ENCODE data around the gene WNT11. TPM values are rescaled to one million over a fixed set of nuclear protein-coding genes. Genes with fewer than 3 reads are reported as not detected.

The WNT11 gene
- total RNA-seq, 1 donor from 2014 or later: not detected

DNA sequence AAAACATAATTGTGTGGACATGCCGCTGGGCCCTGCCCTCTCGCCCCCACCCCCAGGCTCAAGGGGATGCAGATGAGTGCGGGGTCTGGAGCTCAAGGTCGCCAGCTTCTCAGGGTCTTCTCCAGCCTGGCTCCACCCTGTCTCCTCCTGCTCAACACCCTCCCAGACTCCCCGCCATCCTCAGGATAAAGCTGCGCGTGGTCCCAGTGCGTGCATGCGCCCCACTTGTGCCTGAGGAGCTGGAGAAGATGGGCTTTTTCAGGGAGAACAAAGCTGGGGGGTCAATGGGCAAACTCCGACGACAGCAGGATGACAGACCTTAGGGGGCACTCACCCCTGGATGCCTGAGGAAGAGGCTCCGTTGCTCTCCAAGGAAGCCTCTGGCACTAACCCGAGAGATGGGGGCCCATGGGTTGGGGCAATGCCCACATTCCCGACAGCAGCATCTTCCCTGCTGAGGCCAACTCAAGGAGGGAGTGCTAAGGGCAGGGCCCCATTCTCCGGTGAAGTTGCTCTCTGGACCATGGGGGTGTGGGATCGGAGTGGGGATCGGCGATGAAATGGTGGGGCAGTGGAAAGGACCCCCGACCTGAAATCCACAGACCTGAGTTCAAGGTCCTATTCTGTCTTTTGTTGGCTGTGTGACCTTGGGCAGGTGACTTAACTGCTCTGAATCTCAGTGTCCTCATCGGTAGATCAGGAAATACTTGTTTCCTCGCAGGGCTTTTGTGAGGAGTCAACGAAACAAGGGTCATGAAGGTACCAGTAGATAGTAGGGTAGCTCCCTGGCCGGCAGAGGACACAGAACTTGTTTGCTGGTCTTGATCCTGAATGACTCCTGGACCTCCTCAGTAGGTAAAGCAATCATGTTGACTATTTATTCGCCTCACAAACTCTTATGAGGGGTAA, 47.7 kb downstream of the WNT11 start:
- DNase-seq (ENCODE audit: extremely low read depth, low read depth, low spot score): no peak

DNA sequence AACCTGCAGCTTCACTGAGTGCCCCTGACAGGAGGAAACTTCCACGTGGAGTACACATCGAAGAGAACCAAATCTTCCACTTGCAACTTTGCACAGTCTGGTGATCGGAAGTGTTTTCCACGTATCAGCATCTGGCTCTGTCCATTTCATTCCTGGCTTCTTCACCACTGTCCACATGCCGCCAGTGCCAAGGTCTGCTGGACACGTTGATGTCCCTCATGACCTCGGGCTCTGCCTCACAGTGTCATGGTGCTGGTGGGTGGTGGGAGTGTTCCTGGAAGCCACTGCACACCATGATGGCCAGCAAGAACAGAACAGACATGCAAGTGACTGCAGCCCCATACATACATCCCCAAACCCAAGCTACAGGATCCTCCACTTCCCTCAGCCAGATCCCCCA, 48.4 kb downstream of the WNT11 start:
- DNase-seq (ENCODE audit: extremely low read depth, low read depth, low spot score): no peak

DNA sequence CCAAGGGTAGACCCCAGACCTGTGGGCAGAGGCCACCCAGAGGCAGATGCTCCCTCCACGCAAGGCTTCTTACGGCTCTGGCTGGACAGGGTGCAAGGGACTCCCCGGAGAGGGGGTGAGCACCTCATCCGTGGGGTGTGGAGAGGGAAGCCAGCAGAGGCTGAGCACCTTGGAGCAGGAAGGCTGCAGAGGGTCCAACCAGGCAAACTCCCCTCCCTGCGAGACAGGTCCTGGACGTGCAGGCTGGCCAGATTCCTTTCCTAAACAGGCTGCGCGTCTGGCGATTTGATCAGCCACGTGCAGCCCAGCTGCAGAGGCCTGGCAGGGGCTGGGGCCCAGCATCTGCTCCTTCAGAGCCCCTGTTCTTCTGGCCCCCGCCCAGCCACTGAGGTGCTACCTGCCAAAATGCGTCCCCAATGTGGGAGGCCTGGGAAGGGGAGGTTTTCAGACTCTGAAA, 49.3 kb downstream of the WNT11 start:
- DNase-seq (ENCODE audit: extremely low read depth, low read depth, low spot score): no peak

DNA sequence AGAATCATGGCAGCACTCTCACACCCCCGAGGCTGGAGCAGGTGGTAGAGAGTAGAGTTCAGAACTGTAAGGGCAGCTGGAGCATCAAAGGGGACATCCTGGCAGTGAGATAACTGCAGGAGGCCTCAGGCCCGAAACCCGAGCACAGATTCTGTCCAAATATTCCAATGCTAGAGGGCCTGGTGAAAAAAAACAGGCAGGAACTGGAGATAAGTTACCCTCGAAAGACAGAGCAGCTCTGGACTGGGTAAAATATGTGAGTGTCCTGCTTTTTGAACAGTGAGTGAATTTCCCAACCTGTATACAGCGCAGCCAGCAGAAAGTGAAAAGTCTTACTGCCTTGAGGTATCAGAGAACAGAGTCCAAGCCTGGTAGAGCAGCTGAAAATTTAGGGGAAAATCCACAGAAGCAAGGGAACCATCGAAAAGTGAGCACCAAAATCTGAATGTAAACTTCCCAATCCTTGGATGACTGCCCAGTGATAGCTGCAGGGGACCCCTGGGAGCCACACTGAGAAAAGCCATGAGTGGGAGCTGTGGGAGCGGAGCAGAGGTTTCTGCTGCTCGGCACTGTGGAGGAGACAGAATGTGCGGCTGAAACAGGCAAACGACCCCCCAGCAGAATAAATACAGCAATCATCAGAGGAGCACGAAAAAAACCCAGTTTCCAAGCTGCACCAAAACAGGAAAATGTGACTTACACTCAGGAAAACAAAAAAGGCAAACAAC, 50.6 kb downstream of the WNT11 start:
- no peak for DNase-seq (ENCODE audit: extremely low read depth, low read depth, low spot score)

DNA sequence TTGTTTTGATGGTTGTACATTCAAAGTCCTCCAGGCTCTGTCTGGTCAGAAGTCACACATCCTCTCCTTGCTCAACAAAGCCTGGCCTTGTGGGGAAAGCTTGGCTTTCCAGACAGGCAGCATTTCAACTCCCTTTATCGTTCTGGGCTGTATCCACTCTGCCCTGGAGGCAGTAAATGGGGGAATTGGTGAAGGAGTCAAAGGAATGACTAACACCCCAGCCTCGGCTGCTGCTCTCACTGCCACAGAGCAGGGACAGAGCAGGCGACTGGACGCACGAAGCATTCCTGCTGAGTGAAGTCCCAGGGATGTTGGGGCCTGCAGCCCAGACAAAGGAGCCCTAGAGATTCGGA, 52.8 kb downstream of the WNT11 start:
- DNase-seq (ENCODE audit: extremely low read depth, low read depth, low spot score): no peak

DNA sequence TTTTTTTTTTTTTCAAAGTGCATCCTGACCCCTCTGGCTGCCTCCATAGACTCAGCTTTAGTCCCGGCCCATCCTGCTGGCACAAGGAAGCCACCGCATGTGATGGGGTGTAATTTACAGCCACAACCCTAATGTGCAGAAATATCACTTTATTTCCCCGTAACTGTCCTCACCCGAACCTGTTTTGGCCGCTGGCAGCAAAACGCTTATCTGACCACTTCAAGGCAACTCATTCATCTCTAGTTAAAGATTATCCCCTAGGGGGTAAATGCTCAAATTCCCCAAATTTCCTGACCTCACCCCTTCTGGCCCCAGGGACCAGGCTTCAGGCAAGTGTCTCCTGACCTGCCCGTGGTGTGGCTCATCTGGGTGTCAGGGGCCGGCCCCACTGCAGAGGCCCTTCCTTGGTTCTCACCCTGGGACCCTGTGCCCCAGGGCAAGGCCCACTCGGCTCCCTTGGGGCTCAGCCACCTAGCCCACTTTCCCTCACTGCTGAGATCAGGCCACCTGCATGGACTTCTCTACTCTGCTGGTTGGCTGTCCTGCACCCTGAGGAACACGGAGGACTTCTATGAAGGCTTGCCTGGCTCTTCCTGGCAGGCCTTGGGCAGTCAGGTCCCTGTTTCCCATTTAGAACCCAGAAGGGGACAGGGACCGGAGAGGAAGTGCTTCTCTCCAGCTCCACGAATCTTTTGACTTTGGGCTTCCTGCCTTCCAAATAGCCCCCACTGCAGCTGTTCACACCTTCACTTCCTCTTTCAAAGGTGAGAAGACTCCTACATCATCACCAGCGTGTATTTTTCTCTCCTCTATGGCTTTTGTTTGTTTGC, 53.3 kb downstream of the WNT11 start:
- no peak for DNase-seq (ENCODE audit: extremely low read depth, low read depth, low spot score)

DNA sequence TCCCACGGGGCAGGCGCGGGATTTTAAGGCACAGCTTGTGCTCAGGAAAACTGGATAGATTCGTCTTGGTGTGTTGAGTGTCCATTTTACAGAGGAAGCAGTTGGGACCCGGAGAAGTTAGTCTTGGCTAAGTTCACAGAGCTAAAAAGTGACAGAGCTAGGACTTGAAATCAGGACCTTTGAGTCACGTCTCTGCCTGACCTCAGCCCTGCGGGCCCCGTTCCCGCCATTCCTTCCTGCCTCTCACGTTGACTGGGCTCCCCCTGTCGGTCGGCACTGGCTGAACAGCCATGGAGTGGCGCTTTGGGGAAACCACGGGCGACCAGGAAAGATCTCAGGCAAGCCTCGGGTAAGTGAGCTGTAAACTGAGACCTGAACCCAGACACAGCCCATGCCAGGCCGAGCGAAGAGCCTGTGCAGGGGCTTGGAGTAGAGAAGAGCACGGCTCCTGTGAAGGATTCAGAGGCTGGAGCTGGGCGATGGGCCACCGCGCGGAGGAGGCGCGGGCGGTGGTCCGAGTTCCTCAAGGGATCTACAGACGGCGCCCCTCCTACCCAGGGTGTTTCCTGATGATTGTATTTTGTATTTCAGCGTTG, 54.1 kb downstream of the WNT11 start:
- DNase-seq (ENCODE audit: extremely low read depth, low read depth, low spot score): peak; percentile 36

DNA sequence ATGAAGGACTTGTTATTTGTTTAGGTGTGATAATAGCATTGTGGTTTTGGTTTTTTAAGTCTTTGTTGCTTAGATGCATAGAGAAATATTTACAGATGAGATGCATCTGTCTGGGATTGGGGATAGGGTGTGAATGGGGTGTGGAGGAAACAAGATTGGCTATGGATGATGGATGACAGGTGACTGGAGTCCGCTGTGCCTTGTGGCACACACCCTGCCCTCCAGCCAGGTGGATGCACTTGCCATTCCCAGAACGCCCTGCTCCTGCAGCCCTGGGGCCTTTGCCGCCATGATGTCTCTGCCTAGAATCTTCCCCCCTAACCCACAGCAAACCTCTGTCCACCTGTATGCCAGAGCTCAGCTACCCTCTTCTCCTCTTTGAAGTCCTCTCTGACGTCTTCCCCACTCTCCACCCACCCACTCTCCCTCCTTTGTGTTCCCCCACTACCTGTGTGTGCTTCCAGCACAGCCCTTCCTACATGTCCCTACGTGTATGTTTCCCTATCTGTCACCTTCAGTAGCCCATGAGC, 54.7 kb downstream of the WNT11 start:
- DNase-seq (ENCODE audit: extremely low read depth, low read depth, low spot score): no peak

DNA sequence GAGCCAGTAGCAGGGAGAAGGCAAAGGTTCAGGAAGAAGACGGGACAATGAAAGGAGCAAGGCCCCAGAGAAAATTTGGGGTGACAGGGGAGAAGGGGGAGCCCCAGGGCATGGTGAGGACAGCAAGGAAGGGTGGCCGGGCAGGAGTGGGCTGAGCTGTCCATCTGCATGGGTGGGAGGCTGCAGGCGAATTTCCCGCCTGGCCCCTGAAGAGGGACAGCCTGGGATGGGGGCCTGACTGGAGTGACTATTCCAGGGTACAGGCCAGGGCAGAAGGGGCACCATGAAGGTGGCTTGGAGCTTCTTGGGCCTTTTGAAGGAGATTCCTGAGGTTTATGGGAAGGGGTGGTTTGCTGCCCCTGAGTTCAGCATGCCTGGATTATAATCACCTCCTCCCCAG, 56.2 kb downstream of the WNT11 start:
- no peak for DNase-seq (ENCODE audit: extremely low read depth, low read depth, low spot score)

DNA sequence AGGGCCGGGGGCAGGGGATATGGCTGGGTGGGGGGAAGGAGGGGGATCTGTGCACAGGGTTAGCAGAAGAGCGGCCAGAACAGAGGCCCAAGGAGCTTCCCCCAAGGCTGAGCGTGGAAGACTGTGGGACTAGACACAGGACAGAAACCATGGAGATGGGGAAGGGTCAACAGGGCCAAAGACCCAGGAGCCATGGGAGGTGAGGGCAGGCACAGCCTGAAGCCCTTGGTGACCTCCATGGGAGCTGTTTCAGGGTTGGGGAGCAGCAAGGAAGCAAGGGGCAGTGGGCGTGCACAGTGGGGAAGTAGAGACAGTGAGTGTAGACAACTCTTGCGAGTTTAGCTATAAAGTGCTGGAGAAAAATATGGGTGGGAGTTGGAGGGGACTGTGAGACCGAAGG, 56.6 kb downstream of the WNT11 start:
- no peak for DNase-seq (ENCODE audit: extremely low read depth, low read depth, low spot score)

DNA sequence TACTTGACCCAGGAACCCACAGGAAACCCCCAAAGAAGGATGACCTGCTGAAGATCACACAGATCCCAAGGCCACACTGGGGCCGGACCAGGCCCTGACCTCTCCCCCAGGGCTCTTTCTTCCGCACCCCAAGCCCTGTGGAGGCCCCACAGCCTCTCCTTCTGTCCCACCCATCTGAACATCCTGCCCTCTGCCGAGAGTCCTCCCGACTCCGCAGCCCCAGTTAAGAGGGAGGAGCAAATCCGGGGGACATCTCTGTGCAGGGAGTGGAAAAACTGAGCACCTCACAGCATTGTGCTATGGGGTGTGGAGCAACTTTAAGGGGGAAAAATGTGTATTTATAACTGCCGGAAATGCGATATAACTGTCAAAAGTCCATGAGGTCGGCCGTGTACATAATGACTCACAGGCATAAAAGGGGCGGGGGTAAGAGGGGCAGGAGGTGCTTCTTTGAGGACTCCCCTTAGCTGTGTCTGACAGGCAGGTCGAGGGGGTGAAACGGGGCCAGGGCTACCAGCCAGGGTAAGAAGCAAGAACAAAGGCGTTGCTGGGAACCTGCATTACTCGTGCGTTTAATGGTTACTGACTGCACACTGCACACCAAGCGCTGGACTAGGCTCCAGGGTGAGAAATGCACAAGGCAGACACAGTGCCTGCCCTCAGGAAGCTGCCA, 57.2 kb downstream of the WNT11 start:
- no peak for DNase-seq (ENCODE audit: extremely low read depth, low read depth, low spot score)

DNA sequence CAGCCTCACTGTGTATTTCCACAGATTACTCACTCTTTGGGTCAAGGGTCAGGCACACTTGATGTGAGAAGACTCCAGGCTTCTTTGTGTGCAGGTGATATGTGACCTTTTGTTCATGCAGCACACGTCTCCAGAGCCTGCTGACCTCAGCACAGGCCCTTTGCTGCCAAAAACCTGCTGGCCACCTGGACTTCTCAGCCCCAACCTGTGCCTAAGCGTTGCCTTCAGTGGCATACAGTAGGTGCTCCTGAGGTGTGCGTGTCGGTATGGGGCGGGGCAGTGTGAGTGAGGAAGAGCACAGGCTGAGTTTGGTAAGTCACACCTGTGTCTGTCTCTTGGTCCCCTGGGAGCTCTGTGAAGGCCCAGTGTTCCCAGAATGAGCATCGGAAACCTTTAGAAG, 58.1 kb downstream of the WNT11 start:
- DNase-seq (ENCODE audit: extremely low read depth, low read depth, low spot score): no peak

DNA sequence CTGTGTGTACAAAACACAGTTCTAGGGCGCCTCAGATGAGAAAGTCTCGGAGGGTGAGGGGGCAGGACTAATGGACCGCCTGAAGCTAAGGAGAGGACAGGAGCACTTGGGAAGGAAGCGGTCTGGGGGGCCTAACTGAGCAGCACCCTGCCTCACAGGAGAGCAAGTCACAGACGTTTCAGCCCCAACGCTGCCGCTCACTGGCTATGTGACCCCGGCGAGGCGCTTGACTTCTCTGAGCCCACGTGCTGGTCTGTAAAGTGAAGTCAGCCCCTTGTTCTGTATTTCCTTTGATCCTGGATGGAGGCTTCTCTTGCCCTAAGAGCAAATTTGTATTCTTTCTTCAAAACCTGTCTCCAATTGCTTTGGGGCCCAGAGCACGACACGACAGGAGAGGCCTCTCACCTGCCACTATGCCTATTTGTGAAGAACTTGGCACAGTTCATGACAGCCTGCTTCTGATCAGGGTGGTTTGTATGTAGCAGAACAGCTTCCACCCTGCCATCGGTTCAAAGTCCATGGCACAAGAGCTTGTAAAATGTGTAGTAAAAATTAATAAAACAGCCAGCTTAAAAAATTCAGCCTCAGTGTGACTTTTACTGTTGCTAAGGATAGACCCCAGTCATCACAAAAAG, 59.1 kb downstream of the WNT11 start:
- DNase-seq (ENCODE audit: extremely low read depth, low read depth, low spot score): no peak

DNA sequence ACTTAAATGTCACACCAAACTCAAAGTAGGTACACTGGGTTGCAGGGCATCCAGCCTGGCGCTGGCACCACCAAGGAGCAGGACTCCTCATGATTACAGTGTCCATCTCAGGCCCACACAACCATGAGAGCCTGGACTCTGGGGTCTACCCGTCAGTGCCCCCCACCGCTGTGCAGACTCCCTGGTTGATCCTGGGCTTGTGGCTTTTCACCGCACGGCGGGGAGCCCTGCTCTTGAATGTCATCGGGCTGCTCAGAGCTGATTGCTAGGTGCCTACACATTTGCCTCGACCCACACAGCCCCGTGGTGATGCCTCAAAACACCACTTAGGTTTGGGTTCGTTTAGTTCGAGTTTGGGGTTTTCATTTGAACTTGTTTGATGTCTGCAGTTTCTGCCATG, 63.0 kb downstream of the WNT11 start:
- DNase-seq (ENCODE audit: extremely low read depth, low read depth, low spot score): no peak

DNA sequence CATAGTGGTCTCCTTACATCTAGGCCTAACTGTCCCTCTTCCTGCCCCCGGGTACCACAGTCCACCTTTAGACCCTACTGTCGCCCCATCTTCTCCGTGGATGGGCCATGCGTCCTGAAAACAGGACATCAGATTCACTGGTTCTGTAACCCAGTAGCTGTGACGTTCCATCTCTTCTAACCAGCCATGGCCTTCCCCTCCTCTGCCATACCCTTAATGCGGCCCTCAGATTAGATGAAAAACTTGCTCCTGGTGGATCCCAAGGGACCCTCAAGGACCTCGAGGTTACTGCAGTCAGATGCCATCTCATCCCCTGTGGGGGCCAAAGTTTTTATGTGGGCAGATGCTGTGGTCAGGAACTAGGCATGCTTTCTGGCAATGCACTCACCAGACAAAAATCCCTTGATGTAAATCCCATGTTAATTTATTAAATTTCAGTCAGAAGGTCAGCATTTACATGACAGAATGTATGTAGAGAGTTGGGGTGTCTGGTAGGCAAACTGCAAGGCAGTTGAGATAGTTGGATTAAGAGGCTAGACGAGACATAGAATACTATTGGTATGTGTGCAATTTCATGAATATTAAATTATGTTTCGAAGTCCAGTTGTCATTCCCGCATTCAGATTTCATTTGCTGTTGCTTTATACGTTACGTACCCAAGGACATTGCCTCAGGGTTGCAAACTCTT, 64.3 kb downstream of the WNT11 start:
- no peak for DNase-seq (ENCODE audit: extremely low read depth, low read depth, low spot score)

DNA sequence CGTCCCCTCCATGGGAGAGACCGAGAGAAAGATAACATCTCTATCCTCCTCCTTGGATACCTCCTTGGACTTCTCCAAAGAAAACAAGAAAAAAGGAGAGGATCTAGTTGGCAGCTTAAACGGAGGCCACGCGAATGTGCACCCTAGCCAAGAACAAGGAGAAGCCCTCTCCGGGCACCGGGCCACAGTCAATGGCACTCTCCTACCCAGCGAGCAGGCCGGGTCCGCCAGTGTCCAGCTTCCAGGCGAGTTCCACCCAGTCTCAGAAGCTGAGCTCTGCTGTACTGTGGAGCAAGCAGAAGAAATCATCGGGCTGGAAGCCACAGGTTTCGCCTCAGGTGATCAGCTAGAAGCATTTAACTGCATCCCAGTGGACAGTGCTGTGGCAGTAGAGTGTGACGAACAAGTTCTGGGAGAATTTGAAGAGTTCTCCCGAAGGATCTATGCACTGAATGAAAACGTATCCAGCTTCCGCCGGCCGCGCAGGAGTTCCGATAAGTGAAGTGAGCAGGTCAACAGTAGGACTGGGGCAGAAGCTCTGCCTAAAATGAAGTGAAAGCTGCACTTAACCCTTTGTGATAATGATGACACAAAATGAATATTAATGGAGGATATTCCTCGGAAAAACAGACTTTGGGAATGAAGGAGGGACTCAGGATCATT, 65.3 kb downstream of the WNT11 start:
- DNase-seq (ENCODE audit: extremely low read depth, low read depth, low spot score): no peak

DNA sequence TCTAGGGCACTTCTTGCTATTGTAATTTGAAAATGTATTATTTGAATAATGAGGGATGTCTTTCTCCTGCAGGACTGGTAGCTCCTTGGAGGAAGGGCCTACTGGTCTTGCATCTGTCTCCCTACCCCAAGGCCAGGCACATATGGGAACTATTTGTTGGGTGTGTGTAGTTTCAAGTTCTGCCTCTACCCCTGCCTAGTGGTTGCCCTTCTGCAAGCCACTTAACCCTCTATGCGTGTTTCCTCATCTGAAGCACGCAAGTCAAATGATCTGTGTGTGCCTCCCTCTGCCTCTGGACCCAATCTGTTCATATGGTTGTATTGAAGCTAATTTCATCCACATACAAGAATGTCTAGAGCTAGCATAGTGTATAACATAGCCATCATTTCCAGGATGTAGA, 67.0 kb downstream of the WNT11 start:
- no peak for DNase-seq (ENCODE audit: extremely low read depth, low read depth, low spot score)
